COLO668 (cell line): ENCODE results near the gene DAPP1.
A peak's percentile ranks its signal among the peaks of the same experiment; 100 is the strongest.
"Not testable (repeated sequence)": the region's sequence is repeated elsewhere in the genome, so short reads cannot be mapped to it uniquely, and the experiment has no call there.

ENCODE experiments used
- DNase-seq: peaks from one replicate; lab custom pipeline; 2025; ENCODE audit not compliant: unreplicated experiment; lab: John Stamatoyannopoulos, UW

DAPP1 gene, protein sequence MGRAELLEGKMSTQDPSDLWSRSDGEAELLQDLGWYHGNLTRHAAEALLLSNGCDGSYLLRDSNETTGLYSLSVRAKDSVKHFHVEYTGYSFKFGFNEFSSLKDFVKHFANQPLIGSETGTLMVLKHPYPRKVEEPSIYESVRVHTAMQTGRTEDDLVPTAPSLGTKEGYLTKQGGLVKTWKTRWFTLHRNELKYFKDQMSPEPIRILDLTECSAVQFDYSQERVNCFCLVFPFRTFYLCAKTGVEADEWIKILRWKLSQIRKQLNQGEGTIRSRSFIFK

DNA sequence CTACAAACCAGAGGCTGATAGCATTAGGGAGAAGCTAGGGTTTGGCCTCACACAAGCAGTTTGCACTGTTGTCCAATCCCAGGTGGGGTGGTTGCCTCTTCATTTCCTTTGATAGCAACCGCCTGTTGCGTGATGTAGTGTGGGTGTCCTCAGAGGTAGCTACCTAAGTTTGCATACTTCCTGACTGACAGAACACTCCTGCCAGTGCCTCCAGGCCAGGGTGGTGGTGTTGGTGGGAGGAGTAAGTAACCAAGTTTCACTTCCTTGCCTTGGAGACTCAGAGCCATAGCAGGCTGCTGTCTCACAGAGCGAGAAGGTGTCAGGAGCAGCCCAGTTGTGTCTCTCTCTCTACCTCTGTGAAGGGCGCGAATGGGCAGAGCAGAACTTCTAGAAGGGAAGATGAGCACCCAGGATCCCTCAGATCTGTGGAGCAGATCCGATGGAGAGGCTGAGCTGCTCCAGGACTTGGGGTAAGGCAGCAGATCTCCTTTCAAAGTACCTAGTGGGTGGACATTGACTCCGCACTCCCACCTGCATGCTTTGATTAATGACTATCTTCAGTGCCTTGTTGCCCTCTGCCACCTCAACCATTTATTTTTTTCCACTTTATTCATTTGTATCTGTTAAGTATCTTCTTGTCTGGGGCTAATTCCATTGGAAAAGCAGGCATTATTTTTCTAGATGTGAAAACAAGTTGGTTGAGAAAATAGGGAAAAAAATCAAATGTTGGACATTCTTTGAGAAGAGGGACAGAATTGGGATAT lies at the start of gene DAPP1:
DAPP1 (plus strand) TSS at position 283 of the 764 bp plus-strand sequence; CDS start at position 370, 87 bp downstream.
- DNase-seq = no peak

DNA sequence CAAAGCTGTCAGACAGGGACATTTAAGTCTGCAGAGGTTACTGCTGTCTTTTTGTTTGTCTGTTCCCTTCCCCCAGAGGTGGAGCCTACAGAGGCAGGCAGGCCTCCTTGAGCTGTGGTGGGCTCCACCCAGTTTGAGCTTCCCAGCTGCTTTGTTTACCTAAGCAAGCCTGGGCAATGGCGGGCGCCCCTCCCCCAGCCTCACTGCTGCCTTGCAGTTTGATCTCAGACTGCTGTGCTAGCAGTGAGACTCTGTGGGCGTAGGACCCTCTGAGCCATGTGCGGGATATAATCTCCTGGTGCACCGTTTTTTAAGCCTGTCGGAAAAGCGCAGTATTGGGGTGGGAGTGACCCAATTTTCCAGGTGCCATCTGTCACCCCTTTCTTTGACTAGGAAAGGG lies 45.8 kb upstream of the DAPP1 start:
- not testable (repeated sequence) for DNase-seq

GRCh38 chr4:99783940-99784339 lies 32.7 kb upstream of the DAPP1 start:
- no peak for DNase-seq

DNA sequence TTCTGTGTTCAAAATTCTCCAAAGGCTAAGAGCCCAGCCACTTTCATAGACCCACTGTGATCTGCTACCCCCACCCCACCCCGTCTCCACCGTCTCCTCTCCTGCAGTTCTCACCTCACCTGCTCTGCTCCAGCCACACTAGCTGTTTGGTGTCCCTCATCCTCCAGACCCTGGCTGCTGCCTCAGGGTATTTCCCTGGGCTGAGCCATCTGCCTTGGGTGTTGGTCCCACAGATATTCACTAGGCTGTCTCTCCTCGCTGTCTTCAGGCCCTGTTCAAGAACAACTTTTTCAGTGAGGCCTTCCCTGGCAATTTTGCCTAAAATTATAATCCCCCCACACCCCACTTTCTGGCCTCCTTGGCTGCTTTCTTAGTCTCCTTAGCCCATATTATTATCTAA lies 31.8 kb upstream of the DAPP1 start:
- DNase-seq = no peak

- DNase-seq = peak; percentile 73
Measured at GRCh38 chr4:99790796-99791617, 25.6 kb upstream of the DAPP1 start.

DNA sequence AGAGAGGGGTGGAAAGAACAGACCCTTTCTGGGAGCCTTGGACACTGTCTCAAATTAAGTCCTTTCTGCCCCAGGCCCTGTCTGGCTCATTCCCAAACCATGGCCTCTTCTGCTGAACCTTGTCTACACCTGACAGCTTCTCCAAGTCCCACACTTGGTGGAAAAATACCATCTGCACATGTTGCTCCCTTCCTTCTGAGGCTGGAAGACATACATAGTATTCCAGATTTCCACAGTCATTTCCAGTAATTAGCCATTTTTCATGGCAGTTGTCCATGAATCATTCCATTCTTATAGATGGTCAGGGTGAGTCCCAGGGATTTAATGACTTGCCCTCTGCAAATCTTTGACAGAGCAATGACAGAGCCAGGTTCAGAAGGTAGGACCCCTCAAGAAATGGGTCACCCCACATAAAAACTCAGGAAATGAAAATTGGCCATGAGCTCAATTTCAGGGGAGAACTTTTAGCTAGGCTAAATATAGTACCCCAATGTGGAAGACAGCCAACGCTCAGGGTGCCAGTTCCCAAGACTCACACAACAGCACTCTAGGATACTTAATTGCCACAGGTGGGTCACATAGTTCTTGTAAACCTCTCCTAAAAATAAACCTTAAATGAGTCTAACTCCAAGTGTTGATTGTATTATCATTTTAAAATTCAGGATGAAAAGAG lies 16.2 kb upstream of the DAPP1 start:
- no peak for DNase-seq

GRCh38 chr4:99801005-99801699 lies 15.5 kb upstream of the DAPP1 start:
- DNase-seq = no peak

- peak; percentile 9 for DNase-seq
Measured at GRCh38 chr4:99803566-99804101, 13.0 kb upstream of the DAPP1 start.

DNA sequence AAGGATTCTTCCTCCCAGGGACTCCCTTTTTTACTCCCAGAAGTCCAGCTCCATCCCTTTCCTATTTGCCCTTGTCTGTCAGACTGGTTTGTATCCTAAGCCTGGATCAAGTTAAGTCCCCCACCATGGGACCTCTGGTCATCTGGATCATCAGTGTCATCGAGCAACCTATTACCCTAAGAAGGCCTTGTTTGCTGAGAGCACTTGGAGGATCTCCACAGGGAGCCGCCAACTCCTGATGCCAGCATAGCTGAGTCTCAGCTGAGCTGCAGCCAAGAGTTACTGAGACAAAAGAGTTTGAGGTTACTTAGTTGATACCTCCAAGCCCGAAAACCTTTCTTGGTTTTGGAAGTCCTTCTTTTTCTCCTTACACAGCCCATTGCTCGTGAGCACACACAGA lies 10.1 kb upstream of the DAPP1 start:
- no peak for DNase-seq

DNA sequence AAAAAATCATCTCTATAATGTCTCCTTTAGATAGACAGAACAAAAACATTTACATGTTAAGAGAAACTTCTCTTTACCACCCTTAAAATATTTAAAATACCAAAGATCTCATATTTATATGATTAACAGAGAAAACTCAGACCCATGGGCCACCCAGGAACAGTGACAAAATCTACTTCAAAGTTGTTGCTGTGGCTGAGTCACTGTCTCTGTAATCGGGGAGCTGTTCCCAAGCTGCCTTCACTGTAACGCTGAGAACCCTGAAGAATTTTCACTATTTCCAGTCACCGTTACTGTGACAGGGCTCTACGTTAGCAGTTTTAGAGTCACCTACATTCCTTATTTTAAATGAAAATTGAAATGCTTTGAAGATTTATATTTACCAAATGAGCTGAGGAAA lies 9.0 kb upstream of the DAPP1 start:
- no peak for DNase-seq

DNA sequence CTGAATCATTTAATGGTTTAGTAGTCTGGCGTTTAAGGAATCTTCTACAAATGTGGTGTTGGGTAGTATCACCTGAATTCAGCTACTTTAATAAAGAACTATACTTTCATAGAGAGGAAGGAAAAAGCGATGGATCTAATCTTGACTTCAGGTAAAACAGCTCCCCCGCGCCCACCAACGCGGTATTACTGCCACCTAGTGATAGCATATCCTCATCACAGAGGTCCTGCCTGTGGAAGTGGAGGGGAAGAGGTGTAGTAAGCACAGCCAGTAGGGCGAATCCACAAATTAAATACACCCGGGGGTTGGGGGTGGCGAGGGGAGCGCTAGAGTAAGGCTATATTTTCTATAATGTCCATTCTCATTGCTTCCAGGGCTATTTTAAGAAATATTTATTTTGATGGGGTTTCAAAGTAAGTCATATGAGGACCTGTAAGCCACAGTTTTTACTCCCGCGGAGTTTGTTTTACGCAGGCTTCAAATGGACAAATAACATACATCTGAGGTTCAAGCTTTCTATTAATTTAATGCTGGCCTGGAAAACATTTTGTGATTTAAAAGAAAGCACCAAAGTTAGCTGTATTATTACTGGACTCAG lies 8.3 kb upstream of the DAPP1 start:
- peak; percentile 25 for DNase-seq

- DNase-seq = no peak
Measured at GRCh38 chr4:99809326-99809725, 7.3 kb upstream of the DAPP1 start.

DNA sequence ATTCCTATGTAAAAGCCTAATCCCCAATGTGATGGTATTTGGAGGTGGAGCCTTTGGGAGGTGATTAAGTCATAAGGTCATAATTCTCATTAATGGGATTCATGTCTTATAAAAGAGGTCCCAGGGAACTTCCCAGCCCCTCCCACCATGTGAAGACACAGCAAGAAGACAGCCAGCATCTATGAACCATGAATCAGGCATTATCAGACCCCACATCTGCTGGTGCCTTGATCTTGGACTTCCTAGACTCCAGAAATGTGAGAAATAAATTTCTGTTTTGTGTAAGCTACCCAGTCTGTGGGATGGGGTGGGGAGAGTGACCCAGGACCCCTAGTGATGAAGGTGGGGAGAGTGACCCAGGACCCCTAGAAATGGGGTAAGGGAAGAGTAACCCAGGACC lies 6.1 kb upstream of the DAPP1 start:
- DNase-seq = no peak

DNA sequence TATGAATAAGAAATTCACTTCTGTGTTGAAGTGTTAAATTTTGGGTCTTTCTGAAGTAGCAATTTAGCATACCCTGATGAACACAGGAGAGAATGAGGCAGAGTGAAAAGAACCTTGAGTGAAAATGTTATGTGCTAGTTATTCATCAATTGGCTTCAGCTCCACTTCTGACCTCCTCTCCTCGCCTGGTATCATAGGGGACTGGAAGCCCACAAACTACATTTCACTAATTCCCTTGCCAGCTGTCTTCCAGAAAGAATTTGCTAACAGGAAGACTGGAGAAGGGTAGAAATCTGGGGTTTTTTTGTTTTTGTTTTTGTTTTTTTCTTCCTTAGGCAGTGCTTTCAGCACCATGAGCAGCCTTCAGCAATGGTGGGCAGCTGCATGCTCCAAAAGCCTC lies 5.5 kb upstream of the DAPP1 start:
- DNase-seq = no peak

DNA sequence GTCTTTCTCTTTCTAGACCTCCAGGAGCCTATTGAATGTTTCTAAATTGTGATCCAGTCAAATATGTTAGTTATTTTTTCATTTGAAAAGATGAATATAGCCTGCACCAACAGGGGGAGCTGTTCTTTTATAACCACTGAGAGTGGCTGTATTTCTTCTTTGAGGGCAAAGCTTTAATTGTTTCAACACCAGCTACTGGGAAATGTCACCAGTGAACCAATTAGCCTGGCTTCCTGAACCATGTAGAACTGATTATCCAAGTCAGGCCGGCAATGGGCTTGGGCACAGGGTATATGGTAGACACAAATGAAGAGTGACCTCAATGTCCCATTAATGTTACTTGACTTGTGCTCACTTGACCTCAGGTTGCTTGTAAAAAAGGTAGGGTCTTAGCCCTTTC lies 4.8 kb upstream of the DAPP1 start:
- peak; percentile 8 for DNase-seq

DNA sequence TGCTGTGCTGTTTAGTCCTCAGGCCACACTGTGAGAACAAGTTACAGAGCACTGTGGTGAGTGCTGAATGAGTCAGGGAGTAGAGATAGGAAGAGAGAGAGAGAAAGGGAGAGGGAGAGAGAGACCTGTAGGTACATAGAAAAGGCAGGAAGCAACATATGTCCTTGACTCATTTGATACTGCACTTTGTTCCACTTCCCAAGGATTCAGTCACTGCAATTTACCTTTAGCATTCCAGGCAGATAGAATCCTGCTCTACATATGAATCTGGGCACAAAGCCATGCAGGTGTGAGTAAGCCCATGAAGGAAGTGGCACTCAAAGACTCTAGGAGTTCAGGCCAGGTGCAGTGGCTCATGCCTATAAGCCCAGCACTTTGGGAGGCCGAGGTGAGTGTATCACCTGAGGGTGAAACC lies 1.0 kb upstream of the DAPP1 start:
- DNase-seq = peak; percentile 78

- DNase-seq = no peak
Measured at GRCh38 chr4:99817309-99817890, 773 bp downstream of the DAPP1 start.

- no peak for DNase-seq
Measured at GRCh38 chr4:99818661-99819060, 2.0 kb downstream of the DAPP1 start.

DNA sequence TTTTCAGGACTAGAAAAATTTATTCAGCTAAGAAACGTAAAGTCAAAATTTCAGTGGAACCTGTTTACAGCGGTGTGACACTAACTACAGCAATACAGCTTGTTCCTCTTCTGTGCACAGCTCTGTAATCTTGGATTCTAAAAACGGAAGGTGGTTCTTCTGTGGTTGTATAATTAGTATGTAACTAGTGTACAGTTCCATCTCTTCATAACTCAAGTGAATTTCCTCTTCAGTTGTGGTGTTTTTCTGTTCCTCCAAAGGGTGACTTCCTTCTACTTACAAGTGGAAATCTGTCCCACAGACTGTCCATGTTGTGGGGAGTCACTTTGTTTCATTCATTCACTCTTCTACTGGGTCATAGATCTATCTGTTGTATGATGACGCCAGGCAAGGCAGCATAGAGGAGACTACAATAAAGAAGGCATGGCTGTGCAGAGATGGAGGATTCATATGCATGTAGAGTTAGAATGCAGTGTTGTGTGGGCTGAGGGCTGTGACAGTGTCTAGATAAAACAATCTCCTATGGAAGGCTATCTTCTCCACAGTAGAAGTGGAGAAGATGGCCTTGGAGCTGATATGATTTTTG lies 5.4 kb downstream of the DAPP1 start:
- no peak for DNase-seq
